OCI-LY7 (cell line): ENCODE data around the gene PDE10A.

ENCODE experiments used
- EZH2phosphoT487 ChIP-seq: fragments of 200-600 bp; sonication (generic); IDR thresholded peaks from 2 replicates; pipeline ENCODE4 v1.6.1; 2018; ENCODE audit warnings: low read depth, borderline replicate concordance, mild to moderate bottlenecking, mixed run types, antibody characterized with exemption, low read length, moderate library complexity, mixed read lengths
- TF ChIP-seq, protein P1 (sequence below): fragments of 200-600 bp; sonication (generic); conservative IDR thresholded peaks from 2 replicates; pipeline ENCODE4 v1.5.1; 2014; ENCODE audit warnings: mild to moderate bottlenecking, antibody characterized with exemption, low read length, moderate library complexity, mixed read lengths

DNA sequence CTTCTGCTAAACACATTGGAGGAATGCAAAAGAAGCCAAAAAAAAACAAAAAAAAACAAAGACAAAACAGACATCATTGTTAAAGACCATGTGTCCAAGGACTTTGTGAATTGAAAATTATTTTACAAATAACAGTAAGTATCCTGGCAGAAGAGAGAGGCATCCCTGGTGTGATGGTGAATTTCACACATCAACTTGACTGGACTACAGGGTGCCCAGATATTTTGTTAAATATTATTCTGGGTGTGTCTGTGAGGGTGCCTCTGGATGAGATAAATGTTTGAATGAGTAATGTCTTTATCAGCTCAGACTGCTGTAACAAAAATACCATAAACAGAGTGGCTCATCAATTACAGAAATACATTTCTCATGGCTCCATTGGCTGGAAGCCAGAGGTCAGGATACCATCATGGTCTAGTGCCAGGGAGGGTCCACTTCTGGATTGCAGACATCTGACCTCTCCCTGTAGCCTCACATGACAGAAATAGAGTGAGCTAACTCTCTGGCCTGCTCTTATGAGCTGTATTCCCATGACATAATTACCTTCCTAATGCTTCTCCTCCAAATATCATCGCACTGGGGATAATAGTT is 341.4 kb downstream of the PDE10A start:
- TF ChIP-seq, protein P1, sequence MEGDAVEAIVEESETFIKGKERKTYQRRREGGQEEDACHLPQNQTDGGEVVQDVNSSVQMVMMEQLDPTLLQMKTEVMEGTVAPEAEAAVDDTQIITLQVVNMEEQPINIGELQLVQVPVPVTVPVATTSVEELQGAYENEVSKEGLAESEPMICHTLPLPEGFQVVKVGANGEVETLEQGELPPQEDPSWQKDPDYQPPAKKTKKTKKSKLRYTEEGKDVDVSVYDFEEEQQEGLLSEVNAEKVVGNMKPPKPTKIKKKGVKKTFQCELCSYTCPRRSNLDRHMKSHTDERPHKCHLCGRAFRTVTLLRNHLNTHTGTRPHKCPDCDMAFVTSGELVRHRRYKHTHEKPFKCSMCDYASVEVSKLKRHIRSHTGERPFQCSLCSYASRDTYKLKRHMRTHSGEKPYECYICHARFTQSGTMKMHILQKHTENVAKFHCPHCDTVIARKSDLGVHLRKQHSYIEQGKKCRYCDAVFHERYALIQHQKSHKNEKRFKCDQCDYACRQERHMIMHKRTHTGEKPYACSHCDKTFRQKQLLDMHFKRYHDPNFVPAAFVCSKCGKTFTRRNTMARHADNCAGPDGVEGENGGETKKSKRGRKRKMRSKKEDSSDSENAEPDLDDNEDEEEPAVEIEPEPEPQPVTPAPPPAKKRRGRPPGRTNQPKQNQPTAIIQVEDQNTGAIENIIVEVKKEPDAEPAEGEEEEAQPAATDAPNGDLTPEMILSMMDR: no peak
- TF ChIP-seq EZH2phosphoT487: no peak
